Measurements from ENCODE around the gene AHR.

GRCh38 chr7:17342756-17343155 lies 44.3 kb downstream of the AHR start:
- TF ChIP-seq EZH2phosphoT487 (IDR thresholded peaks at IDR 0.05; ENCODE audit: low read length) (no peak), CTCF (IDR thresholded peaks at IDR 0.05; ENCODE audit: low read length) (no peak), EZH2 (optimal IDR thresholded peaks at IDR 0.05; ENCODE audit: low read depth, low read length) (no peak)

All from MM.1S (cell line).